Testis (tissue), 3 donors: ENCODE results near the gene TAF7. TPM values are rescaled to one million over a fixed set of nuclear protein-coding genes. Genes with fewer than 3 reads are reported as not detected.

Source experiments
- DNase-seq: peaks from one replicate; pipeline ENCODE4 v3.0.0-alpha.2; 2019
- H3K27ac ChIP-seq, 2 donors: fragments of 200-600 bp; sonication (generic); one replicate each; pipeline ENCODE4 v1.5.1; 2019
- H3K27me3 ChIP-seq: fragments of 200-600 bp; sonication (generic); one replicate; pipeline ENCODE4 v1.5.1; 2019
- H3K36me3 ChIP-seq: fragments of 200-600 bp; sonication (generic); one replicate; pipeline ENCODE4 v1.5.1; 2017; ENCODE audit warnings: low read depth; ENCODE audit errors: missing control alignments
- H3K4me1 ChIP-seq: fragments of 200-600 bp; sonication (generic); one replicate; pipeline ENCODE4 v1.5.1; 2019
- H3K4me3 ChIP-seq, 2 donors: fragments of 200-600 bp; sonication (generic); one replicate each; pipeline ENCODE4 v1.5.1; 2017 to 2019
- H3K9me3 ChIP-seq: fragments of 200-600 bp; sonication (generic); one replicate; pipeline ENCODE4 v1.5.1; 2017
- POLR2A ChIP-seq: fragments of 450-650 bp; IDR thresholded peaks from one replicate; pipeline ENCODE4 v1.6.1; 2017; ENCODE audit warnings: antibody characterized with exemption, mild to moderate bottlenecking, moderate library complexity
- WGBS, 2 donors: methylation state at CpG; one replicate each; pipeline ENCODE4 v1.1.5; 2018; 5-methylcytosine and 5-hydroxymethylcytosine counted together
- intact Hi-C: fragments of 100-400 bp; cut with DNase I; formaldehyde crosslinking; loops from one replicate; pipeline ENCODE4 v1.15.1; 2023; ENCODE audit warnings: low total_unique reads
- polyA plus RNA-seq: library from polyadenylated mRNA; stranded (reverse); fragments of 350-450 nt; fragmentation: Illumina TruSeq; extraction: RNeasy Lipid Tissue Mini Kit (QIAGEN cat#74804); gene quantifications from one replicate; pipeline ENCODE4 v1.2.3, GENCODE V29; 2014; ENCODE audit warnings: low read depth, low replicate concordance; ENCODE audit not compliant: insufficient read depth
- total RNA-seq, 2 donors: library from RNA; depleted of rRNA; stranded (reverse); fragments of >200 nt; gene quantifications; one replicate each; pipeline ENCODE4 v1.2.3, GENCODE V29; 2016
- TF ChIP-seq, protein P1 (sequence below), 3 experiments: fragments of 450-650 bp in 2 of 3; fragments of 200-600 bp in 1 of 3; sonication (generic) in 1 of 3; IDR thresholded peaks; one replicate each; pipeline ENCODE4 v1.5.1; 2016 to 2019; ENCODE audit warnings: antibody characterized with exemption in 3 of 3, mild to moderate bottlenecking in 2 of 3, moderate library complexity in 1 of 3

TAF7 gene
- total and polyA plus RNA-seq, 3 donors from 2014 or later = 112 to 137 (median 131) TPM

DNA sequence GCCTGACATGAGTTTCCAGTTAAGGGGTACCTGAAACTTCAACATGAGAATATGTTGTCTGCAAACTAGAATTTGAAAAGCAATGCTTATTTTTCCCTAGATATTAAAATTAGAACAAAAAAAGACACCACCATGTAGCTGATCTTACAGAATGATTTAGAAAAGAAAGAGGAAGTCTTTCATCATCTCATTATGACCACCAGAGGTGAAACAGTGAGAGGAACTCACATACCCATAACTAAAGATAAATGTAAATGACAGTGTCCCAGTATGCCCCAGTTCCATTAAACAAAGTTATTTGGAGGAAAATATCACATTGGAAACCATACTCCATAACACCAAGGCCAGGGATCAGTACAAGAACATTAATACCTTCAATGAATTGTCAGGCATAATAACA lies 6.9 kb downstream of the TAF7 start:
- H3K4me1 ChIP-seq = peaks cover 7% of the 10 kb centered on the region
- H3K27me3 ChIP-seq = no peaks in the 10 kb centered on the region
- no peaks in the 10 kb centered on the region for H3K9me3 ChIP-seq
- intact Hi-C loops = no loop called here
- TF ChIP-seq, protein P1, sequence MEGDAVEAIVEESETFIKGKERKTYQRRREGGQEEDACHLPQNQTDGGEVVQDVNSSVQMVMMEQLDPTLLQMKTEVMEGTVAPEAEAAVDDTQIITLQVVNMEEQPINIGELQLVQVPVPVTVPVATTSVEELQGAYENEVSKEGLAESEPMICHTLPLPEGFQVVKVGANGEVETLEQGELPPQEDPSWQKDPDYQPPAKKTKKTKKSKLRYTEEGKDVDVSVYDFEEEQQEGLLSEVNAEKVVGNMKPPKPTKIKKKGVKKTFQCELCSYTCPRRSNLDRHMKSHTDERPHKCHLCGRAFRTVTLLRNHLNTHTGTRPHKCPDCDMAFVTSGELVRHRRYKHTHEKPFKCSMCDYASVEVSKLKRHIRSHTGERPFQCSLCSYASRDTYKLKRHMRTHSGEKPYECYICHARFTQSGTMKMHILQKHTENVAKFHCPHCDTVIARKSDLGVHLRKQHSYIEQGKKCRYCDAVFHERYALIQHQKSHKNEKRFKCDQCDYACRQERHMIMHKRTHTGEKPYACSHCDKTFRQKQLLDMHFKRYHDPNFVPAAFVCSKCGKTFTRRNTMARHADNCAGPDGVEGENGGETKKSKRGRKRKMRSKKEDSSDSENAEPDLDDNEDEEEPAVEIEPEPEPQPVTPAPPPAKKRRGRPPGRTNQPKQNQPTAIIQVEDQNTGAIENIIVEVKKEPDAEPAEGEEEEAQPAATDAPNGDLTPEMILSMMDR (IDR thresholded peaks at IDR 0.05) = no peak
- no peaks in the 10 kb centered on the region for H3K36me3 ChIP-seq
- no peak for DNase-seq
- H3K4me3 ChIP-seq = no peak overlapping the region
- H3K27ac ChIP-seq = no peak overlapping the region

DNA sequence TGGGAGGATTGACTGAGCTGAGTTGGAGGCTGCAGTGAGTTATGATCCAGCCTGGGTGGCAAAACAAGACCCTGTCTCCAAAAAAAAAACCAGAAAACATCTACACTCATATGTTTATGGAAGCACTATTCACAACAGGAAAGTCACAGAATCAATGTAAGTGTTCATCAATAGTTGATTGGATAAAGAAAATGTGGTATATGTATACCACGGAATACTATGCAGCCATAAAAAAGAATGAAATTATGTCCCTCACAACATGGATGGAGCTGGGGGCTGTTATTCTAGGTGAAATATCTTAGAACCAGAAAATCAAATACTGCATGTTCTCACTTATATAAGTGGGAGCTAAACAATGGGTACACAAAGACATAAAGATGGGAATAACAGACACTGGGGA lies 14.0 kb downstream of the TAF7 start:
- Histone ChIP-seq H3K9me3 (no peaks in the 10 kb centered on the region), H3K4me1 (peaks cover 22% of the 10 kb centered on the region), H3K27me3 (no peaks in the 10 kb centered on the region), H3K36me3 (no peaks in the 10 kb centered on the region), H3K4me3 (no peak overlapping the region), H3K27ac (peak overlapping the region; percentile 71 to 82)
- intact Hi-C loops = no loop called here
- TF ChIP-seq, protein P1 (IDR thresholded peaks at IDR 0.05) = no peak
- TF ChIP-seq POLR2A = no peak
- WGBS, 2 donors = 97% methylated on average over 1 of the region's 1 CpG
- DNase-seq = no peak

DNA sequence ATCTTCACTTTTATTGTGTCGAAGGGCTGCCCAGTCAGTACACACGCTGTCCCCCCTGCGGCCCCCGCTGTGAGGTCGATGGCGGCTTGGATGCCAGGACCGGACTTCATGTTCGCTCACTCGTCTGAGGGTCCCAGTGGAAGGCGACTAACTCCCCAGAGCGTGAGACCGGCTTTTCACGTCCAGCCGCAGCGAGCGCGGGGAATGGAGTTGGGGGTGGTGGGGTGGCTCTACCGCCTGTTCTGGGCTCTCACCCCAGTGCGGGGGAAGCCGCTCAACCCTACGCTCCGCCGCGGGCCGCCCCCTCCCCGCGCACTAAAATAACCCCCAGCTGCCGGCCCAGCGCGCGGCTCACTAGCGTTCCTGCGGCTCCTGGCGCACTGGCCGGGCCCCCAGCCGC lies 16.8 kb downstream of the TAF7 start, which contains the start of gene SLC25A2:
Gene SLC25A2, minus strand, starts transcription at position 294 of the 400 bp plus-strand sequence. Its CDS starts 184 bp downstream, at position 110.
- H3K4me3 ChIP-seq = peak within 1 kb of the TSS; percentile 40 to 53
- WGBS, 2 donors = 27 to 42% methylated on average over 19 to 36 of the region's 36 CpGs
- peak within 1 kb of the TSS; percentile 71 to 82 for H3K27ac ChIP-seq
- H3K27me3 ChIP-seq = no peaks in the 10 kb centered on the region
- TF ChIP-seq POLR2A = no peak
- TF ChIP-seq, protein P1 (IDR thresholded peaks at IDR 0.05) = no peak
- H3K36me3 ChIP-seq = no peaks in the 10 kb centered on the region
- peaks cover 24% of the 10 kb centered on the region for H3K4me1 ChIP-seq
- DNase-seq = no peak
- no peaks in the 10 kb centered on the region for H3K9me3 ChIP-seq
- intact Hi-C loops = no loop called here

DNA sequence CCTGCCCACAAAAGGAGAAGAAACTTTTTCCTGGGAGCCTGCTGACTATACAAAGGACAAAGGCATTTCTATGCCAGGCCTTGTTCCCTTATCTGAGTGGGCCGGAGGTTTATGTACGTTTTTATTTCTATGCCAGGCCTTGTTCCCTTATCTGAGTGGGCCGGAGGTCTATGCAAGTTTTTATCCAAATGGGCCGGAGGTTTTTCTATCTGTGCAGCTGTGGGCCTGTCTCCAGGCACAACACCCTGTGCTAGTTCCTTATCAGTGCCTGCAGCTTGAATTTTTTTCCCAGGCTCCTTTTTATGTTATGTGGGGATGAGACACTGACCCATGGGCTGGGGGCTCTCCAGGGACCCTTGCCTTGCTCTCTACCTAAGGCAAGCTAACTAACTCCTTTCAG lies 22.2 kb downstream of the TAF7 start:
- H3K4me3 ChIP-seq = no peak overlapping the region
- intact Hi-C loops = no loop called here
- peak; percentile 87 for DNase-seq
- H3K36me3 ChIP-seq = no peaks in the 10 kb centered on the region
- no peaks in the 10 kb centered on the region for H3K9me3 ChIP-seq
- peaks cover 15% of the 10 kb centered on the region for H3K4me1 ChIP-seq
- peak overlapping the region; percentile 70 to 76 for H3K27ac ChIP-seq
- TF ChIP-seq, protein P1 (IDR thresholded peaks at IDR 0.05) = no peak
- TF ChIP-seq POLR2A = no peak
- WGBS, 2 donors = 73 to 81% methylated on average over 4 of the region's 4 CpGs
- no peaks in the 10 kb centered on the region for H3K27me3 ChIP-seq

DNA sequence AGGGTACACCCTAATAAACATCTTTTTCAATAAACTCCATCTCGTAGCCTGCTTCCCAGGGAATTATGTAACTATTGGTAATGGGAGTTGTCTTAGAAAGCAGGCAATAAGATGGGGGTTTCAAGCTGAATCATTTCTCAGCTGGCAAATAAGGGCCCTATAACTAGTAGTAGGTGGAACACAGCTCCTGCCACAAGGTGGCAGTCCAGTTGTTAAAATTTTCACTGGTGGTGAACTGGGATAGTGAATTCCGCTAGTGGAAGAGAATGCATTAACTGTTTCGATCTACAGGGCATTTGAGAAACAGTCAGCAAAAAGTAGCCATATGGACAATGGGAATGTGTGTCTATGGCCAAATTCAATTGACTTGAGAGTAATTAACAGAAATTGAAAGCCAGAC lies 47.7 kb downstream of the TAF7 start:
- peak; percentile 70 for DNase-seq
- Histone ChIP-seq H3K27ac (peak overlapping the region; percentile 15 to 20), H3K4me3 (no peak overlapping the region), H3K9me3 (no peaks in the 10 kb centered on the region), H3K4me1 (no peaks in the 10 kb centered on the region), H3K27me3 (no peaks in the 10 kb centered on the region), H3K36me3 (no peaks in the 10 kb centered on the region)
- 41 to 63% methylated on average over 3 of the region's 3 CpGs for WGBS, 2 donors
- TF ChIP-seq, protein P1 (IDR thresholded peaks at IDR 0.05) = peak; percentile 46 to 66 (median 61)
- no peak for TF ChIP-seq POLR2A
- intact Hi-C loops = no loop called here
